GM18511 (cell line): ENCODE results near the gene SIRT3.

Experiments
- ATAC-seq: cut with Tn5 transposase; IDR thresholded peaks from one replicate; pipeline ENCODE4 v1.9.1; 2021; ENCODE audit warnings: mild to moderate bottlenecking, moderate library complexity; ENCODE audit not compliant: unreplicated experiment

Gene SIRT3

DNA sequence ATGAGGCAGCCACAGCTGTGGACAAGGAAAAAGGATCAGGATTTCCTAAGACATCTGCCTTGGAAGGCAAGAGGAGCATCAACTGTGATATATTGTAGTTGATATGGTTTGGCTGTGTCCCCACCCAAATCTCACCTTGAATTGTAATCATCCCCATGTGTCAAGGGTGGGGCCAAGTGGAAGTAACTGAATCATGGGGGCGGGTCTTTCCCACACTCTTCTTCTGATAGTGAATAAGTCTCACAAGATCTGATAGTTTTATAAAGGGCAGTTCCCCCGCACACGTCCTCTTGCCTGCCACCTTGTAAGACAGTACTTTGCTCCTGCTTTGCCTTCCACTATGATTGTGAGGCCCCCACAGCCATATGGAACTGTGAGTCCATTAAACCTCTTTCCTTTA is 18.4 kb downstream of the SIRT3 start:
- ATAC-seq = no peak

DNA sequence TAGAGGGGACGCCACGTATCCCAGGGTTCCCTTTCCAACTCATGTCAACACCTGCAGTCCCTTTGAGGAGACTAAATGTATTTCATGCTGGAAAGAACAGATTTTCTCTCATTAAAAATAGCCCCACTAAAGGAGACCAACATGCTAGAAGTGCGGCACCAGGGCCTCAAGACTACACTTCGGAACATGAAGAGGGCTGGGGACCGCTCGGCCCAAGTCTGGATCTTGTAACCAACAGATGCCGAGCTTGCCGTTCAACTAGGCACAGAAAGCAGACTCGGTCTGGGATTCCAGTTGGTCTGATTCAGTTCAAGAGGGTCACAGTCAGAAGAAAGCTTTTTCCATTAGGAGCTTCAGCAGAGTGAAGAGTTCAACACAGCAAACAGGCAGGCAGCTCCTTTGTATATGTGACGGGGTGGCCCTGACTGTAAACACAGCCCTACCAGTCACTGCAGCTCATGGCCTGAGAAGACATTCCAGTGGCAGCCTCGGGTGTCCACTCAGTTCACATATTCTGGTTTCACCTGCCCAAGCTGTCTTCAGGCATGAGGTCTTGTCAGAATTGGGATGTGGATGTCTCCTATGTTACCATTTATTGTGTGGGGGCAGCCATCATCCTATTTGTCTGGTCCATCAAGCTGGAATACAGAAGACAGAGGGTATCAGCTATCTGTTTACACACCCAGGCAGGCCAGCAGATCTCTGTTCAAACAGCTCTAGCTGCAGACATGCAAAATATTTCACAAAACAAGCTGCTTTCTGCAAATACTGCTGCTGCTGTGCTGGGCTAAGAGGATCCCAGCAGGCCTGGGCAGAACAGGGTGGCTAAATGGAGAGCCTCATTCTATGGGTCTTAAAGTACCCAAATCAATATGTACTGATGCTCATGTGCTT is 19.8 kb downstream of the SIRT3 start:
- no peak for ATAC-seq

DNA sequence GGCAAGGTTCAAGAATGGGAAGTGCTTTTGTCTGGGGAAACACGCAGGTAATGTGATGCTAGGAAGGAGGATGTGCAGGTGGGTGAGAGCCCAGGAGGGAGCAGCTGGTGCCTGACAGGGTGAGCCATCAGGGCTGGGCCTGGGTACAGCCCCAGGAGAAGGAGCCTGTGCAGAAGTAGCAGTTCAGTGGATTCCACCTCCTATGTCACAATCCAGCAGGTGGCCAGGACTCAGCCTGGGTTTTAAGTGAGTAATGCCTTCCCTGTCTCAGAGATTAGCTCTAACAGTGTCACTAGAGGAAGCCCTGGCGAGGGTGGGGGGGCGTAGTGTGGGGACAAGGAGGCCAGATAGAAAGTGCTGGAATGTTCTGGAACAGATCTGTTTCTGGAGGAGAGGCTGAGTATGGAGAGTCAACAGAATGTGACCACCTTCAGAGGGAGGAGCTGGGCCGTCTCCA is 20.5 kb downstream of the SIRT3 start:
- no peak for ATAC-seq

DNA sequence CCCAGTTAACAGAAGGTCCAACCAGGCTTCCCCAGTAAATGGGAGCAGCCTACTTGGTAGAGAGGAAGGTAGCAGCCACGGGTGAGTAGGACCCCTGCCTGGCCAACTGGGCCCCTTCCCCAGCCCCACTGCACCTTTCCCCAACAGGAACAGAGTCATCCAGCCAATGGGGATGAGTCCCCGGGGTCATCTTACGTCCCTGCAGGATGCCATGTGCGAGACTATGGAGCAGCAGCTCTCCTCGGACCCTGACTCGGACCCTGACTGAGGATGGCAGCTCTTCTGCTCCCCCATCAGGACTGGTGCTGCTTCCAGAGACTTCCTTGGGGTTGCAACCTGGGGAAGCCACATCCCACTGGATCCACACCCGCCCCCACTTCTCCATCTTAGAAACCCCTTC is 22.1 kb downstream of the SIRT3 start:
- ATAC-seq = no peak

DNA sequence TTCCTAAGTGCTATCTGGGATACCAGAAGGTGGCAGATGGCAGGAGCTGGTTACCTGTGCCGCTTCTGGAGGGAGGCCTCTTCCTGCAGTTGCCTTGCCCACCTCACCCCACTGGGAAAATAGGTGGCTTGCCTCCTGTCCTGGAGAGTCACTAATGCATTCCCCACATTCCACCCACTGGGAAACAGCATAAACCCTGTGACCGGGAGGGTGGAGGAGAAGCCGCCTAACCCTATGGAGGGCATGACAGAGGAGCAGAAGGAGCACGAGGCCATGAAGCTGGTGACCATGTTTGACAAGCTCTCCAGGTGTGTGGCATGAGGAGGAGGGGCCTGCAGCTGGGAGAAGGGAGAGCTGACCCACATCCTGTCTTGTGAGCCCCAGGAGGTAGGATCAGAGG is 23.0 kb downstream of the SIRT3 start:
- no peak for ATAC-seq

DNA sequence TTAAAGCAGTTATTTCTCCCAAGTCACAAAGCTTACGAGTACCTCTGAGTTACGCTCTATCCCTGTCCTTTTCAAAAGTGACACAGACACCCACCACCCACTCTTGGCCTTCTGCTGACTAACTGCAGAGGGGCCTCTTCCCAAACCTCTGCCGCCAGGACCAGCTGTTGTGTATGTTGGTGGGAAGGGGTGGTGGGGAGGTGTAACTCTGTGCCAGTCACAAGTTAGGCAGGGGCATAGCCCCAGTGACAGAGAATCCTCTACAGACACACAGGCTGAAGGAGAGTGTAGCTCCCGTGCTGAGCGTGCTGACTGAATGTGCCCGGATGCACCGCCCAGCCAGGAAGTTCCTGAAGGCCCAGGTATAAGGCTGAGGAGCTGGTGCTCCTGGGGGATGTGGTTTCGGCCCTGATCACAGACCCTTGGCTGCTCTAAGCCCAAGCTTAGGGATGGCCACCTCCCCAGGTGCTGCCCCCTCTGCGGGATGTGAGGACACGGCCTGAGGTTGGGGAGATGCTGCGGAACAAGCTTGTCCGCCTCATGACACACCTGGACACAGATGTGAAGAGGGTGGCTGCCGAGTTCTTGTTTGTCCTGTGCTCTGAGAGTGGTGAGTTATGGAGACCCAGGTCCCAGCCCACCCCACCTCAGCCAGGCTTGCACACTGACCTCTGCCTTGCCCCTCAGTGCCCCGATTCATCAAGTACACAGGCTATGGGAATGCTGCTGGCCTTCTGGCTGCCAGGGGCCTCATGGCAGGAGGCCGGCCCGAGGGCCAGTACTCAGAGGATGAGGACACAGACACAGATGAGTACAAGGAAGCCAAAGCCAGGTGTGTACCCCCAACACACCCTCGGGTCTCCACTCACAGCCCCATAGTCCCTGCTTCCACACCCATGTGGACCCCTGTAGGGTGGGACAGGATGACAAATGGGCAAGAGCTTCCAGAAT is 23.7 kb downstream of the SIRT3 start:
- ATAC-seq = no peak

DNA sequence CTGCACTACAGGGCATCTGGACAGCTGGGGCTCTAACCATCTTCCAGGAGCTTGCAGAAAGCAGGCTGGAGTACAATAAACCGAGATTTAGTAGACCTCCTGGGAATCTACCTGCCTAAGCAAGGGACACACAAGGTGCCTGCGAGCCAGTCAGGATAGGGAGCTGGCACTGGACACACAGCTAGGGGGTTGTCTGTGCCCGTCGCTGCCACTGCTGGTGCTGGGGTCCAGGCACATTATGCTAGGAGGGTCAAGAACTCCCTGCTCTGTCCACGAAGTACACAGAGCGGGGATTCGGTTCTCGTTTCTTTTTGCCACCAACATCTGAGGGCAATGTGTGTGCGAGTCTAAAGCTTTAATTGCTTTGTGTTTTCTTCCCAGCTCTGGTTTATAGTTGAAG is 24.4 kb downstream of the SIRT3 start:
- ATAC-seq = no peak

DNA sequence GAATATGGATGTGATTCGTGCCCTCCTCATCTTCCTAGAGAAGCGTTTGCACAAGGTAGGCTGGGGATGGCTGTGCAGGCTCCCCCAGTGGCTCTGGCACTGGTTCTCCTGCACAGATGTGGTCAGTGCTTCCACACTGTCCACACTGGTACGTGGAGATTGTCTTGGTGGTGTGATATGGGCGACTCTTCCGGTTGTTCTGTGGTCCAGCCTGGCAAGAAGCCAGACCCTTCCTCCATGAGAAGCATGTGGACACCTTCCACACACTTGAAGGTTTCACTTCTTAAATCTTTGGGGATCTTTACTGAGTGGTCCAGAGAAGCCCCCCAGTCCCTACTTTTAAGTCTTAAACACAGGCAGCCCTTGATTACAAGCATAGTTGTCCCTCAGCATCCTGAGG is 24.8 kb downstream of the SIRT3 start:
- no peak for ATAC-seq

DNA sequence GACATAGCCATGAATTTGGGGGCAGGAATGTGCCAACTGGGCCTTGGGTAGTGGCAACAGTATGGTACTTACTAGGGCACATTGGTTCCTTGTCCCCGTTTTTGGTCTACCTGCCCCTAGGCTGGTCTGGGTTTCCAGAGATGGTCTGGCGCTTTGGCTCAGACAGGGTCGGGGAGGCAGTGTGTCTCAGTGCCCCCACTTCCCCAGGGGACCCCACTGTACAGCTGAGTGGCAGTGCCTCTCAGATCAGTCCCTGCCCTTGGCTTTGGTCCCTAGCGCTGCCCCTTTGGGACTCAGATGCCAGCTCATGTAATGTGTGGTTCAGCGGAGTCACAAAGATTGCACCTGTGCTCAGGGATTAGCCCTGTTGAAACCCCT is 25.4 kb downstream of the SIRT3 start:
- ATAC-seq = no peak

DNA sequence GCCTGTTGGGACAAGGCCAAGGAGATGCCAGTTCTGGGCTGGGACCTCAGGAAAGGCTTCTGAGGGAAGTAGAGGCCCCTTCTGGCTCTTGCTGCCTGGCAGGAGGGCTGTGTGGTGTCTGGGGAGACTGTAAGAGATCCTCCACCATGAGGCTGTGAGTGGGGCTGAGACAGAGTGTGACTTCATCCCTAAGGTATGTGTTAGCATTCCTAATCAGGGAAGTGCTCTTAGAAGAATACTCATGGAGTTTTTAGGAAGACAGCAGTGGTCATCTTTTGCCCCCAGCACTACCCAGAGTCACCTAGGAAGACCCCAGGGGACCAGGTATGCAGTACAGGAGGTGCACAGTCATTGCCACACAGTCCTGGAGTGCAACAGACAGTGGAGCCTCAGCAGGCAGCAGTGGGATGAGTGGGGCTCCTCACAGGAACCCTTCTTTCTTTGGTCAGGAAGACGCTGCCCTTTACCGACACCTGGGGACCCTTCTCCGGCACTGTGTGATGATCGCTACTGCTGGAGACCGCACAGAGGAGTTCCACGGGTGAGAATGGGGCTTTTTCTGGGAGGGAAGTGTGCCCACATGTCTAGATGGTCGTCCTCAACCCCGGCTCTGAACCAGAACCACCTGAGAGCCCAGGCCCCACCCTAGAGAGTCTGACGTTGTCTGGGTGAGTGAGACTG is 25.9 kb downstream of the SIRT3 start:
- no peak for ATAC-seq

DNA sequence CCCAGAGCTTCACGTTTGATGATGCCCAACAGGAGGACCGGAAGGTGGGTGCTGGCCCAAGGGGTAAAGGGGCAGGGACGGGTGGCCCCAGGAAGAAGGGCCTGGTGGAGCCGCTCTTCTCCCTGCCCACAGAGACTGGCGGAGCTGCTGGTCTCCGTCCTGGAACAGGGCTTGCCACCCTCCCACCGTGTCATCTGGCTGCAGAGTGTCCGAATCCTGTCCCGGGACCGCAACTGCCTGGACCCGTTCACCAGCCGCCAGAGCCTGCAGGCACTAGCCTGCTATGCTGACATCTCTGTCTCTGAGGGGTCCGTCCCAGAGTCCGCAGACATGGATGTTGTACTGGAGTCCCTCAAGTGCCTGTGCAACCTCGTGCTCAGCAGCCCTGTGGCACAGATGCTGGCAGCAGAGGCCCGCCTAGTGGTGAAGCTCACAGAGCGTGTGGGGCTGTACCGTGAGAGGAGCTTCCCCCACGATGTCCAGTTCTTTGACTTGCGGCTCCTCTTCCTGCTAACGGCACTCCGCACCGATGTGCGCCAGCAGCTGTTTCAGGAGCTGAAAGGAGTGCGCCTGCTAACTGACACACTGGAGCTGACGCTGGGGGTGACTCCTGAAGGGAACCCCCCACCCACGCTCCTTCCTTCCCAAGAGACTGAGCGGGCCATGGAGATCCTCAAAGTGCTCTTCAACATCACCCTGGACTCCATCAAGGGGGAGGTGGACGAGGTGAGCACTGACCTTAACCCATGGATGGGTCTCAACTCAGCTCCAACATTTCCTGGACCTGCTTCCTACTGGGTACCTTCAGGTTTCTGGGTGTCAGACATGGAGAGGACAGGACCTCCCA is 26.6 kb downstream of the SIRT3 start:
- no peak for ATAC-seq

DNA sequence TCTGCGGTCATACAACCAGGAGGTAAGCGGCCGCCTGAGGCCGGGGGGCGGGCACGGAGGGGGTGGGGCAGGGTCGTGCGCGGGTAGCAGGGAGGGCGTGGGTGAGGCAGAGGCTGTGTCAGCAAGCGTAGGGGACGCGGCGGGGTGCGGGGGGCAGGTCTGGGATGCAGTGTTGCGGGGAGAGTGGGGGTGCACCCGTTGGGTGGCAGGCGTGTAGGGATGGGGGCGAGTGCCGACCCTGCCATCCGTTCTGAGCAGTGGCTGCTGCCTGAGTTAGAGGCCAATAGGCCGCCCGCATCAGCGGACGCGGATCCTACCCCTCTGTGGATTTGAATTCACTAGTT is 27.3 kb downstream of the SIRT3 start:
- no peak for ATAC-seq

DNA sequence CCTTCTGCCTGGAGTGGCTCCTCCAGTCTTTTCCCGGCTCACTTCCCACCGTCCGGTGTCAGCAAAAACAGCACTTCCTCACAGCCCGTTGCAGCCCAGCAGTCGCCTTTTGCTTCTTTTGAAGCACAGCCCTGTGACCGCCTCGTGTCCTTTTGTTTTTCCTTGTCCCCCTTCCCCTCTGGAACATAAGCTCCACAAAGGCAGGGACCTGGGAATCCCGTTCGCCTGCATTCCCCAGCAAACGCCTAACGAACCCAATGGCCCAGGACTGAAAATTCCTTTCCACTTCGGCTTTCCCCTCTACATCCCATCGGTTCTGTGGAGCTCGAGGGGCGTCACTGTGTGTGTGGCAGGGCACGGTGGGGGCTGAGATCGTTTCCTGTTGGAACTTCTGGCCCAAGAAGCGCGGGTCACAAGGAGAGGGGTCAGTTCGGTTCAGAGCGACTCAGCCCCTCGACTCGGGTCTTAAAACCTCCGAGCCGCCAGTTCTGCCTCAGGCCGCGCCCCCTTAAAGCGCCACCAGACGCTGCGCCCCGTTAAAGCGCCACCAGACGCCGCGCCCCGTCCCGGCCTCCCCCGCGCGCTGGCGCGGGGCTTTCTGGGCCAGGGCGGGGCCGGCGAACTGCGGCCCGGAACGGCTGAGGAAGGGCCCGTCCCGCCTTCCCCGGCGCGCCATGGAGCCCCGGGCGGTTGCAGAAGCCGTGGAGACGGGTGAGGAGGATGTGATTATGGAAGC is 27.8 kb downstream of the SIRT3 start:
- ATAC-seq = peak; percentile 43

DNA sequence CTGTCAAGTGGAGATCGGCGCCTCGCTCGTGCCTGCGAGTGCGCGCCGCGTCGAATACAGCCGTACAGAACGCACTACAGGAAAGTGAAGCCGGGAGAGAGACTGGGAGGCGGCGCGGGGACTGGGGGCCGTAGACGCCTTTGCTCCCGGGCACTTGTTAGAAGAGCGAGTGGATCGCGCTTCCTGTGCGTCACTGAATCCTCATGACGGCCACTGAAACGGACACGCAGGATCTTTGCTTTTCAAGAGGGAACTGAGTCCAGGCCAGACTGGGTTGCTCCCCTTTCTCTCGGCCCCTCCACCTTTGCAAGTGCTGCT is 28.3 kb downstream of the SIRT3 start:
- ATAC-seq = peak; percentile 13

DNA sequence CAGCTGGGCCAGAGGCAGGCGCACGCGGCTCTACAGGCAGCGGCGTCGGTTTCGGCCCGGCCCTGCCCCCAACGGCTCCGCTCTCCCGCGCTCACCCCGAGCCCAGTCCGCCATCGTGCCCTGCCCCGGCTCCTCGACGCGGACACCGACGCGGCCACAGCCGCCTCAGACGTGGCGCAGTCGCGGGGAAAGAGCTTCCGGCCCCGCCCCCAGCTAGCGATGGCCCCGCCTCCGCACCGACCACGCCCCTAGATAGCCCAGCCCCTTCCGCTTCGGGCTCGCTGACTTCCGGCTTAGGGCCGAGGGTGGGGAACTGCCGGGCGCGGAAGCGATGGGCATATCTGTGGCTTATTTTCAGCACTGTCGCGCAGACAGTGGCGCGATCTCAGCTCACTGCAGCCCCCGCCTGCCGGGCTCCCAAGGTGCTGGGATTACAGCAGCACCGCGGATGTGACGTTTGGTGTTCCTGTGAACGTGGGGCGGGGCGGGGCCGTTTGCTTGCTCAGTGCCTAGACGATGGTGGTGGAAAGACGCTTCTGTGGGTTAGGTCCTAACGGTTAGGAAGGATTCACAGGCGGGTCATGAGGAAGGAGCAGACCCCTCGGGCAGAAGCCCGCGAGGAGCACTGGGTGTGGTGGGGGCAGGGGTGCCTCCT is 28.8 kb downstream of the SIRT3 start, which contains the start of the genes BET1L and RIC8A:
TSS of gene BET1L (minus strand) at position 192 of the 655 bp plus-strand sequence. CDS start at position 114, 78 bp downstream.
TSS of gene RIC8A (plus strand) at position 501 of the 655 bp plus-strand sequence. CDS start 1,147 bp downstream, outside the sequence.
- peak; percentile 80 for ATAC-seq

DNA sequence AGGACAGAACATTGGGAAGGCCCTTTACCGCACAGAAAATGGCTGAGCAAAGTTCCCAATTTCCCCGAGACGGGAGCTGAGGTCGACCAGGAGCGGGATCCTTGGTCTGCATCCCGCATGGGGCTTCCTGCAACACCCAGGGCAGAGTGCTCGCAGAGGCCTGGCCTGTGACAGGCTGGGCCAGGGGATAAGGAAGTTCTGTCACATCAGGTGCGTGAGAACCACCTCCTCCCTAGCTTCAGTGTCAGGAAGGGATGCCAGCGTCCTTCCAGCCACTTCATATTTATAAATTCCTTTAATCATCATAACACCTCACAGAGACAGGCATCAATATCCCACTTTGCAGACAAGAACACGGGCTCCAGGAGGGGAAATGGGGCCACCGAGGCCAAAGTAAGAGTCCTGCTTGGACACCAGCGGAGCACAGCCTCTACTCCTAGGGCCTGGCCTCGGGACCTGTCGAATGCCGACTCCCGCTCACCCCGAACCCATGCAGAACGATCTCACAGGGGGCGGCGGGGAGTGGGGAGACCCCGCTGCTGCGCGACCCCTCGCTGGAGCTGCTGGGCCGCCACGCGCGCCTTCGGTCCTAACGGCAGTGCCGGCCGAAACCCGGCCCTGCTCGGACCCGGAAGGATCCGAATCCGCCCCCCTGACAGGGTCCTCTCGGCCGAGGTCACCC is 29.5 kb downstream of the SIRT3 start:
- ATAC-seq = no peak

DNA sequence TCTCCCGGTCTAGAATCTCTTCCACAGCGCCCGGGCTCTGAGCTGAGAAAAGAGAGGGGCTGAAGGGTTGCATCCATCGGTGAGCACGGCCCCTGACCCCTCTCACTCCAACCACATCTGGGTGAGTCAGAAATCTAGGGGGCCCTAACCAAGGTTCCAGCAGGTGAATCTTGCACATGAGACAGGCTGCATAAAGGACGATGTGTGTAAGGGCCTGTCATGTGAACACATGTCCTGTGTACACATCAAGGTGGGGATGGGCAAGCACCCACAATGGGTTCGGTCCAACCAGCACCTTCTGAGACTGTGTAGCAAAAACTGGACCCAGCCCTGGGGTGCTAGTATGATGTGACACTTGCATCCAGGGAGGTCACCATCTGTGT is 30.1 kb downstream of the SIRT3 start:
- ATAC-seq = no peak

DNA sequence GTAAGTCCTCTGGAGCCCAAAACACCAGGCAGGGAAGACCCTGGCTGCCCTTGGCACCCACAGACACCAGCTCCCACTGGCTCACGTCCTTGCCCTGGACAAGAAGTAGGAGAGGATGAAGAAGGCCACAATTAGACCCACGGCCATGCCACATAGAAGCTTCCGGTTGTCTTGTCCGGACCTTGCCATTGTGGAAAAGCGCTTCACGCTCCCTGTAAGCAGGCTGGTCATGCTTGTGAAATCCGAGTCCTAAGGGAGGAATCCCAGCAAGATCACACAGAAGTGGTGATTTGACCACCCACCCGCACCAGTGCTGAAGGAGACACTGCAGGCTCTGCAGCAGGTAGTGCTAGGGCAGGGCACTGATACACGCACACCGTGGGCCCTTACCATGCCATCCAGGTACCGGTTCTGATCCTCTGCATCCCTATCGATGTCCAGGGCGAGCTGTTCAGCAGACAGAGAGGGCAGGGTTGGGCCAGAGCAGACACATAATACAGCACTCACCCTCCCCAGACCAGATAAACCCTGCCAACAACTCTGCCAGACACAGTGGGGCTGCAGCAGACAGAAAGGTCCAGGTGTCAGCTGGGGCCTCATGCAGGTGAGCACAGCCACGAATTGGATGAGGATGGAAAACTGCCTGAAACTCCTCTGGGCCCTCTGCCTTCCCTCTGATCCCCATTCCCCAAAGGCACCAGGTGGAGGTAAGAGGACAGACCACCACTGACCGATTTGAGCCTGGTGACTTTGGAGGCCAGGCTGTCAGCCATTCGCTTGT is 30.7 kb downstream of the SIRT3 start:
- no peak for ATAC-seq
